H9 (cell line): ENCODE measurements around the gene PXDN. TPM values are rescaled to one million over a fixed set of nuclear protein-coding genes. Genes with fewer than 3 reads are reported as not detected.

ENCODE experiments used
- DNase-seq: peaks from one replicate; pipeline ENCODE4 v3.0.0-alpha.2; 2017
- H2AFZ ChIP-seq: one replicate; pipeline ENCODE4 v1.6.1; 2013; ENCODE audit warnings: mild to moderate bottlenecking, low read length, control low read depth, moderate library complexity
- H2AK5ac ChIP-seq: 2 replicates; pipeline ENCODE4 v1.6.1; 2013; ENCODE audit warnings: low read length, control low read depth, mixed read lengths; ENCODE audit not compliant: insufficient read length
- H2BK120ac ChIP-seq: one replicate; pipeline ENCODE4 v1.6.1; 2013; ENCODE audit warnings: low read depth, mild to moderate bottlenecking, low read length, control low read depth, inconsistent platforms; ENCODE audit not compliant: poor library complexity, severe bottlenecking
- H2BK12ac ChIP-seq: 2 replicates; pipeline ENCODE4 v1.6.1; 2013; ENCODE audit warnings: low read length, control low read depth, mixed read lengths, low read depth; ENCODE audit not compliant: insufficient read length
- H2BK15ac ChIP-seq: 2 replicates; pipeline ENCODE4 v1.6.1; 2013; ENCODE audit warnings: low read depth, low read length, control low read depth
- H2BK20ac ChIP-seq: one replicate; pipeline ENCODE4 v1.6.1; 2013; ENCODE audit warnings: low read depth, mild to moderate bottlenecking, low read length, control low read depth, inconsistent platforms; ENCODE audit not compliant: poor library complexity, severe bottlenecking
- H2BK5ac ChIP-seq: 2 replicates; pipeline ENCODE4 v1.6.1; 2013; ENCODE audit warnings: low read length, control low read depth, mixed read lengths; ENCODE audit not compliant: insufficient read length
- H3K14ac ChIP-seq: 2 replicates; pipeline ENCODE4 v1.6.1; 2013; ENCODE audit warnings: low read length, control low read depth; ENCODE audit not compliant: insufficient read depth
- H3K18ac ChIP-seq: 2 replicates; pipeline ENCODE4 v1.6.1; 2013; ENCODE audit warnings: low read depth, mild to moderate bottlenecking, mixed read lengths, low read length, control low read depth; ENCODE audit not compliant: insufficient read length
- H3K23ac ChIP-seq: 2 replicates; pipeline ENCODE4 v1.6.1; 2013; ENCODE audit warnings: low read length, control low read depth, mixed read lengths, low read depth; ENCODE audit not compliant: insufficient read length
- H3K23me2 ChIP-seq: 2 replicates; pipeline ENCODE4 v1.6.1; 2013; ENCODE audit warnings: low read depth, mild to moderate bottlenecking, mixed read lengths, low read length, control low read depth; ENCODE audit not compliant: insufficient read length, poor library complexity, severe bottlenecking
- H3K27ac ChIP-seq: 2 replicates; pipeline ENCODE4 v1.5.1; 2013; ENCODE audit warnings: low read length, control low read depth, mixed read lengths, low read depth; ENCODE audit not compliant: insufficient read length
- H3K27me3 ChIP-seq: 2 replicates; pipeline ENCODE4 v1.6.1; 2013; ENCODE audit warnings: low read length, control low read depth, inconsistent platforms; ENCODE audit not compliant: insufficient read depth
- H3K4ac ChIP-seq: 2 replicates; pipeline ENCODE4 v1.6.1; 2013; ENCODE audit warnings: low read depth, mild to moderate bottlenecking, control low read depth, inconsistent platforms, low read length, moderate library complexity
- H3K4me1 ChIP-seq: 2 replicates; pipeline ENCODE4 v1.6.1; 2013; ENCODE audit warnings: low read length, control low read depth, inconsistent platforms; ENCODE audit not compliant: insufficient read depth
- H3K4me2 ChIP-seq: 2 replicates; pipeline ENCODE4 v1.6.1; 2013; ENCODE audit warnings: low read length, control low read depth, mixed read lengths; ENCODE audit not compliant: insufficient read length, insufficient read depth
- H3K56ac ChIP-seq: 2 replicates; pipeline ENCODE4 v1.6.1; 2013; ENCODE audit warnings: low read depth, mild to moderate bottlenecking, mixed read lengths, low read length, control low read depth; ENCODE audit not compliant: insufficient read length
- H3K79me1 ChIP-seq: 2 replicates; pipeline ENCODE4 v1.6.1; 2013; ENCODE audit warnings: low read depth, mild to moderate bottlenecking, moderate library complexity, low read length, control low read depth, inconsistent platforms; ENCODE audit not compliant: insufficient read depth, poor library complexity, severe bottlenecking
- H3K79me2 ChIP-seq: 2 replicates; pipeline ENCODE4 v1.6.1; 2013; ENCODE audit warnings: low read length, control low read depth, inconsistent platforms; ENCODE audit not compliant: insufficient read depth
- H3K9ac ChIP-seq: 2 replicates; pipeline ENCODE4 v1.6.1; 2013; ENCODE audit warnings: low read length, control low read depth, mixed read lengths; ENCODE audit not compliant: insufficient read length; ENCODE audit errors: extremely low read depth
- H3K9me3 ChIP-seq: one replicate; pipeline ENCODE4 v1.6.1; 2013; ENCODE audit warnings: low read depth, low read length, inconsistent platforms; ENCODE audit not compliant: control insufficient read depth
- H3T11ph ChIP-seq: one replicate; pipeline ENCODE4 v1.6.1; 2013; ENCODE audit warnings: mild to moderate bottlenecking, low read length, control low read depth, inconsistent platforms
- H4K20me1 ChIP-seq: one replicate; pipeline ENCODE4 v1.6.1; 2013; ENCODE audit not compliant: control insufficient read depth, insufficient read length, insufficient read depth
- H4K5ac ChIP-seq: 2 replicates; pipeline ENCODE4 v1.6.1; 2013; ENCODE audit warnings: low read depth, mild to moderate bottlenecking, mixed read lengths, low read length, control low read depth; ENCODE audit not compliant: insufficient read length
- H4K8ac ChIP-seq: replicated peaks from 2 replicates; pipeline ENCODE4 v1.6.1; 2013; ENCODE audit warnings: low read length, control low read depth, mixed read lengths, low read depth; ENCODE audit not compliant: insufficient read length
- H4K91ac ChIP-seq: 2 replicates; pipeline ENCODE4 v1.6.1; 2013; ENCODE audit warnings: low read depth, mild to moderate bottlenecking, moderate library complexity, mixed read lengths, low read length, control low read depth; ENCODE audit not compliant: insufficient read length
- H3K27ac Mint-ChIP-seq, 3 experiments: 2 replicates in 2 of 3; 3 replicates in 1 of 3; pipeline ENCODE4 v1.8.0; 2020 to 2021; ENCODE audit warnings: mixed read lengths in 3 of 3, mild to moderate bottlenecking in 1 of 3, moderate library complexity in 1 of 3
- H3K27me3 Mint-ChIP-seq: 2 replicates; pipeline ENCODE4 v1.8.0; 2021; ENCODE audit warnings: low read depth, mild to moderate bottlenecking, moderate library complexity, mixed read lengths
- H3K36me3 Mint-ChIP-seq, 3 experiments: 2 replicates in 2 of 3; 3 replicates in 1 of 3; pipeline ENCODE4 v1.8.0; 2020 to 2021; ENCODE audit warnings: low read depth in 3 of 3, mixed read lengths in 3 of 3; ENCODE audit not compliant: insufficient read depth in 1 of 3
- H3K4me1 Mint-ChIP-seq, 2 experiments: 2 replicates each; pipeline ENCODE4 v1.8.0; 2020; ENCODE audit warnings: mixed read lengths in 2 of 2
- H3K4me3 Mint-ChIP-seq, 2 experiments: 2 replicates in 1 of 2; 3 replicates in 1 of 2; pipeline ENCODE4 v1.8.0; 2020 to 2021; ENCODE audit warnings: mild to moderate bottlenecking in 2 of 2, mixed read lengths in 2 of 2, moderate library complexity in 1 of 2
- H3K9me3 Mint-ChIP-seq, 2 experiments: 2 replicates in 1 of 2; 3 replicates in 1 of 2; pipeline ENCODE4 v1.8.0; 2020; ENCODE audit warnings: mild to moderate bottlenecking in 2 of 2, mixed read lengths in 2 of 2, moderate library complexity in 1 of 2
- CTCF ChIP-seq: fragments of 200-600 bp; sonication (generic); conservative IDR thresholded peaks from 3 replicates; pipeline ENCODE4 v1.8.0; 2021; ENCODE audit warnings: antibody characterized with exemption, mild to moderate bottlenecking
- WGBS: extraction: QIAGEN DNeasy Blood & Tissue Kit; methylation state at CpG from one replicate; pipeline ENCODE4 v1.1.7; 2013; ENCODE audit warnings: missing lambda C conversion rate, low lambda C conversion rate, mixed read lengths; ENCODE audit not compliant: insufficient read length; ENCODE audit errors: extremely low coverage; 5-methylcytosine and 5-hydroxymethylcytosine counted together
- total RNA-seq: library from RNA; stranded (reverse); gene quantifications from 2 replicates; pipeline ENCODE4 v1.2.1, GENCODE V29; 2021

The PXDN gene
- total RNA-seq, 1 experiment from 2014 or later = 146 TPM

DNA sequence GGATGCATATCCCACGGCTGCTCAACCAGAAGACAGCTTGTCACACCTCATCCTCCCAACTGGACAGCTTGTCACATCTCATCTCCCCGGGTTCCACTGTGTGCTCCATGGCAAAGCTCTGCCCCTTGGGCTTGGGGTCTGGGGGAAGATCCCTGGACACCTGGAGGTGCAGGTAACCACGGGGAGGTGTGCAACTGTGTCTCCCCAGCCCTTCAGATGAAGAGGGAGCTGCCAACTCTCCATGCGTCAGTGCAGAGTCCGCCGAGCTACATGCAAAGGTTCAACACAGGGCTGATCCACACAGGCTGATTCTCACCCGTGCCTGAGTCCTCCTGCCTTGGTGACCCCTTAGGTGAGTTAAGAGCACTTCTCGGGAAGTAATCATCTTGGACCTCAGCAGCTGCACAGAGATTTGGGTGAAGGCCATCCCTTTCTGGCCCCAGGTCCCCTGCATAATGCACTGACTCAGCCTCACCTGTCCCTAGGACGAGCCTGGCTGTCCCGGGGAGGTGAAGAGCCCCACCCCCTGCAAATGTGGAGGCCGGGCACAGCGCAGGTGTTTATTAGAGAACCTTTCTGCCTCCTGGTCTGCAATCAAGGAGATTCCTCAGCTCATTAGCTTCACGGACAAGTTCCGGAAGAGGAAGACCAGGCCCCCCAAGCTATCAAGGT is 157.9 kb downstream of the PXDN start:
- no peaks in the 10 kb centered on the region for H3K23me2 ChIP-seq
- H3K4ac ChIP-seq = no peak overlapping the region
- H3K9ac ChIP-seq = no peak overlapping the region
- peaks cover 4% of the 10 kb centered on the region in 2 experiments; a peak in 2 of 5 replicates for H3K9me3 Mint-ChIP-seq
- no CpG with 5 or more reads among the region's 14 CpGs for WGBS
- no peaks in the 10 kb centered on the region for H3K79me1 ChIP-seq
- no peak overlapping the region for H2BK20ac ChIP-seq
- no peak overlapping the region for H2AFZ ChIP-seq
- H3K4me2 ChIP-seq = no peak overlapping the region
- no peaks in the 10 kb centered on the region for H3K79me2 ChIP-seq
- H3K23ac ChIP-seq = no peak overlapping the region
- H4K20me1 ChIP-seq = no peaks in the 10 kb centered on the region
- no peaks in the 10 kb centered on the region for H3K27me3 ChIP-seq
- no peak overlapping the region for H2AK5ac ChIP-seq
- H2BK120ac ChIP-seq = no peak overlapping the region
- no peak overlapping the region for H3T11ph ChIP-seq
- no peaks in the 10 kb centered on the region; the same call in 1 of the 2 replicates for H3K27me3 Mint-ChIP-seq
- H4K91ac ChIP-seq = no peak overlapping the region
- TF ChIP-seq CTCF = no peak
- H2BK5ac ChIP-seq = no peak overlapping the region
- H3K18ac ChIP-seq = no peak overlapping the region
- H3K4me1 ChIP-seq = peaks cover 3% of the 10 kb centered on the region; the same call in 1 of the 2 replicates
- no peak overlapping the region for H2BK12ac ChIP-seq
- H3K27ac ChIP-seq = no peak overlapping the region
- DNase-seq = no peak
- H4K5ac ChIP-seq = no peak overlapping the region
- no peak overlapping the region for H3K14ac ChIP-seq
- H3K56ac ChIP-seq = no peak overlapping the region
- no peaks in the 10 kb centered on the region for H3K9me3 ChIP-seq
- H2BK15ac ChIP-seq = no peak overlapping the region
- no peak overlapping the region for H3K27ac Mint-ChIP-seq
- no peak overlapping the region for H4K8ac ChIP-seq
- peaks cover 0 to 7% (median 4%) of the 10 kb centered on the region in 3 experiments; a peak in 4 of 7 replicates for H3K36me3 Mint-ChIP-seq
- peaks cover 20 to 23% of the 10 kb centered on the region in 2 experiments for H3K4me1 Mint-ChIP-seq
- H3K4me3 Mint-ChIP-seq = no peak overlapping the region
